Testis (tissue), 2 donors: ENCODE measurements around the gene DNAJC12.

ENCODE experiments used
- POLR2A ChIP-seq: fragments of 450-650 bp; IDR thresholded peaks from one replicate; pipeline ENCODE4 v1.6.1; 2017; ENCODE audit warnings: antibody characterized with exemption, mild to moderate bottlenecking, moderate library complexity
- TF ChIP-seq, protein P1 (sequence below), 3 experiments: fragments of 450-650 bp in 2 of 3; fragments of 200-600 bp in 1 of 3; sonication (generic) in 1 of 3; IDR thresholded peaks; one replicate each; pipeline ENCODE4 v1.5.1; 2016 to 2019; ENCODE audit warnings: antibody characterized with exemption in 3 of 3, mild to moderate bottlenecking in 2 of 3, moderate library complexity in 1 of 3

DNA sequence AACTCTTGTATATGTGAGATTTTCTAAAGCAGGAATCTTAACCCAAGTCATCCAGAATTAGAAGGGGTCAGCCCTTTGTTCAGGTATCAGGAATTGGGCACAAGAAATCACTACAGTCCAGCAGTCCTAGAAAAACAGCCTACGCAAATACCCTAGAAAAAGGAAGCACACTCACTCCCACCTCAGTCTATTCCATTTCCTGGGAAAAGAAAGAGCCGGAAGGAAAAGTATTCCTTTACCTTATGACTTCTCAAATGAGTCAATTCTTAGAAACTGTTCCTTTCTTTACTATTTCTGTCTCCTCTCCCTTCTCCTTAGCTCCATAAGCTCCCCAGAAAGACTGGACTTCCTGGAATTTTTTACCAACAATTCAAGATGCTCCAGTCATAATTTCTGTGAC is 62.7 kb downstream of the DNAJC12 start:
- TF ChIP-seq, protein P1, sequence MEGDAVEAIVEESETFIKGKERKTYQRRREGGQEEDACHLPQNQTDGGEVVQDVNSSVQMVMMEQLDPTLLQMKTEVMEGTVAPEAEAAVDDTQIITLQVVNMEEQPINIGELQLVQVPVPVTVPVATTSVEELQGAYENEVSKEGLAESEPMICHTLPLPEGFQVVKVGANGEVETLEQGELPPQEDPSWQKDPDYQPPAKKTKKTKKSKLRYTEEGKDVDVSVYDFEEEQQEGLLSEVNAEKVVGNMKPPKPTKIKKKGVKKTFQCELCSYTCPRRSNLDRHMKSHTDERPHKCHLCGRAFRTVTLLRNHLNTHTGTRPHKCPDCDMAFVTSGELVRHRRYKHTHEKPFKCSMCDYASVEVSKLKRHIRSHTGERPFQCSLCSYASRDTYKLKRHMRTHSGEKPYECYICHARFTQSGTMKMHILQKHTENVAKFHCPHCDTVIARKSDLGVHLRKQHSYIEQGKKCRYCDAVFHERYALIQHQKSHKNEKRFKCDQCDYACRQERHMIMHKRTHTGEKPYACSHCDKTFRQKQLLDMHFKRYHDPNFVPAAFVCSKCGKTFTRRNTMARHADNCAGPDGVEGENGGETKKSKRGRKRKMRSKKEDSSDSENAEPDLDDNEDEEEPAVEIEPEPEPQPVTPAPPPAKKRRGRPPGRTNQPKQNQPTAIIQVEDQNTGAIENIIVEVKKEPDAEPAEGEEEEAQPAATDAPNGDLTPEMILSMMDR (IDR thresholded peaks at IDR 0.05) = no peak
- TF ChIP-seq POLR2A = no peak
